Measurements from ENCODE around the gene ARHGAP42.

DNA sequence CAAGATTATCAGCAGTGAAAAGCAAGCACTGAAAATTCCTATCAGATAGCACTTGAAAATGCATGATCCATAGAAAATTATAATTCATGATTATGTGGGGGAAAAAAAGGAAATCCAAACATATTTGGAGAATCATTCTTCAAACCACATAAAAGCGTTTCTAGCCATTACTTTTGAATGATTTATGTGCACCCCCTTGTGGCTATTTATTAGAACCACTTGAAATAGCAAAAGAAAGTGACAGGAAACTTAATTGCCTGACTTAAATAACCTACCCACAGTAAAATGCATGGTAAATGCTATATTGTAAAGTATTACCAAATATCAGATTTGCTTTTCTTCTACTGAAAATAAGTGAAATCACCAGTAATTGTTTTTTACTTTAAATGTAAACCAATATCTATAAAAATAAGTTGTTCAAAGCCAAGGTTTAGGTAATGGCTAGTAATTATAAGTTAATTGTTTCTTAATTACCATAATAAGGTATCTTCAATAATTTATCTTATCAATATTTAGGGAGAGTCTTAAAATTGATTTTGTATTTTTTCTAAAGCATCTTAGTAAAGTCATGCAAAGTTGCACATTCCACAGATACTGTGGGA, 168.5 kb downstream of the ARHGAP42 start:
- TF ChIP-seq CTCF (IDR thresholded peaks at IDR 0.05; ENCODE audit: borderline replicate concordance, extremely low read depth, low read length, poor library complexity, severe bottlenecking) (peak; percentile 72), EZH2 (IDR thresholded peaks at IDR 0.05; ENCODE audit: borderline replicate concordance, low read depth, low read length, severe bottlenecking) (no peak)

Data from DND-41 (cell line).